ENCODE data around the gene CCDC90B. TPM values are rescaled to one million over a fixed set of nuclear protein-coding genes. Genes with fewer than 3 reads are reported as not detected.

CCDC90B gene
- total RNA-seq, 4 donors from 2014 or later: 7.4 to 87.1 (median 47.7) TPM

GRCh38 chr11:83249445-83249844, 36.7 kb downstream of the CCDC90B start:
- no peaks in the 10 kb centered on the region for H3K9me3 ChIP-seq
- intact Hi-C loops (cut with DNase I; ENCODE audit: low total_unique reads): no loop called here

GRCh38 chr11:83241291-83241946, 44.7 kb downstream of the CCDC90B start:
- no peaks in the 10 kb centered on the region for H3K27me3 ChIP-seq
- H3K4me3 ChIP-seq: no peak overlapping the region
- TF ChIP-seq CTCF (IDR thresholded peaks at IDR 0.05) (peak in 3 of 4 experiments; percentile 27 to 38 (median 37)), POLR2A (IDR thresholded peaks at IDR 0.05) (no peak)
- H3K36me3 ChIP-seq: no peaks in the 10 kb centered on the region
- H3K27ac ChIP-seq: no peak overlapping the region
- DNase-seq: peak; percentile 37 to 44
- H3K4me1 ChIP-seq: no peaks in the 10 kb centered on the region
- intact Hi-C loops (cut with DNase I; ENCODE audit: low total_unique reads): no loop called here
- no peaks in the 10 kb centered on the region for H3K9me3 ChIP-seq

More at GRCh38 chr11:83249445-83249844, 36.7 kb downstream of the CCDC90B start:
- Histone ChIP-seq H3K4me3 (no peak overlapping the region), H3K4me1 (no peaks in the 10 kb centered on the region), H3K27ac (no peak overlapping the region), H3K27me3 (no peaks in the 10 kb centered on the region), H3K36me3 (no peaks in the 10 kb centered on the region)
- DNase-seq: no peak
- TF ChIP-seq POLR2A (IDR thresholded peaks at IDR 0.05) (no peak), CTCF (IDR thresholded peaks at IDR 0.05) (no peak)

- TF ChIP-seq POLR2A (IDR thresholded peaks at IDR 0.05): no peak
- no peak for TF ChIP-seq CTCF (IDR thresholded peaks at IDR 0.05)
- no peaks in the 10 kb centered on the region for H3K4me1 ChIP-seq
- intact Hi-C loops (cut with DNase I; ENCODE audit: low total_unique reads): no loop called here
- H3K4me3 ChIP-seq: no peak overlapping the region
- H3K27me3 ChIP-seq: no peaks in the 10 kb centered on the region
- no peak overlapping the region for H3K27ac ChIP-seq
- H3K9me3 ChIP-seq: no peaks in the 10 kb centered on the region
- DNase-seq: no peak
- no peaks in the 10 kb centered on the region for H3K36me3 ChIP-seq
Observed at GRCh38 chr11:83238111-83238510, 48.1 kb downstream of the CCDC90B start.

GRCh38 chr11:83235825-83236224, 50.3 kb downstream of the CCDC90B start:
- no peaks in the 10 kb centered on the region for H3K36me3 ChIP-seq
- H3K27me3 ChIP-seq: no peaks in the 10 kb centered on the region
- no peaks in the 10 kb centered on the region for H3K9me3 ChIP-seq
- H3K4me1 ChIP-seq: no peaks in the 10 kb centered on the region
- intact Hi-C loops (cut with DNase I; ENCODE audit: low total_unique reads): no loop called here
- TF ChIP-seq CTCF (IDR thresholded peaks at IDR 0.05) (no peak), POLR2A (IDR thresholded peaks at IDR 0.05) (no peak)
- no peak for DNase-seq
- no peak overlapping the region for H3K27ac ChIP-seq
- H3K4me3 ChIP-seq: no peak overlapping the region

- intact Hi-C loops (cut with DNase I; ENCODE audit: low total_unique reads): no loop called here
- no peak overlapping the region for H3K4me3 ChIP-seq
- no peaks in the 10 kb centered on the region for H3K9me3 ChIP-seq
- DNase-seq: no peak
- no peak overlapping the region for H3K27ac ChIP-seq
- no peaks in the 10 kb centered on the region for H3K27me3 ChIP-seq
- TF ChIP-seq POLR2A (IDR thresholded peaks at IDR 0.05) (no peak), CTCF (IDR thresholded peaks at IDR 0.05) (no peak)
- no peaks in the 10 kb centered on the region for H3K4me1 ChIP-seq
- H3K36me3 ChIP-seq: no peaks in the 10 kb centered on the region
Observed at GRCh38 chr11:83223457-83223856, 62.7 kb downstream of the CCDC90B start.
